Fibroblast of lung (primary cell): ENCODE measurements around the gene ETFA. TPM values are rescaled to one million over a fixed set of nuclear protein-coding genes. Genes with fewer than 3 reads are reported as not detected.

Experiments
- DNase-seq, 2 donors: peaks; one replicate each; pipeline versions ENCODE4 v3.0.0 to v3.0.0-alpha.2; 2010; ENCODE audit warnings: low read depth in 2 of 2
- H2AFZ ChIP-seq: 2 replicates; pipeline ENCODE4 v1.5.1; 2012; ENCODE audit warnings: low read length, control low read depth, inconsistent platforms
- H3K27ac ChIP-seq: 2 replicates; pipeline ENCODE4 v1.5.1; 2011; ENCODE audit warnings: low read length, control low read depth; ENCODE audit not compliant: insufficient read depth
- H3K27me3 ChIP-seq: 2 replicates; pipeline ENCODE4 v1.5.1; 2011; ENCODE audit warnings: mild to moderate bottlenecking, low read length; ENCODE audit not compliant: control insufficient read depth, insufficient read depth
- H3K36me3 ChIP-seq: 2 replicates; pipeline ENCODE4 v1.5.1; 2011; ENCODE audit warnings: low read length; ENCODE audit not compliant: control insufficient read depth, insufficient read depth
- H3K4me1 ChIP-seq: 2 replicates; pipeline ENCODE4 v1.5.1; 2011; ENCODE audit warnings: low read length; ENCODE audit not compliant: control insufficient read depth, insufficient read depth; ENCODE audit errors: extremely low read depth
- H3K4me2 ChIP-seq: 2 replicates; pipeline ENCODE4 v1.5.1; 2011; ENCODE audit warnings: low read length, control low read depth; ENCODE audit not compliant: insufficient read depth; ENCODE audit errors: extremely low read depth
- H3K4me3 ChIP-seq, 4 experiments: fragments of 200-600 bp in 1 of 4; sonication (generic) in 1 of 4; replicated peaks in 1 of 4; 2 replicates each; pipeline ENCODE4 v1.5.1; 2011 to 2016; ENCODE audit warnings: low read length in 4 of 4, low read depth in 3 of 4, mild to moderate bottlenecking in 3 of 4, control low read depth in 2 of 4, inconsistent platforms in 1 of 4, mixed read lengths in 1 of 4; ENCODE audit not compliant: insufficient read depth in 1 of 4; ENCODE audit errors: control extremely low read depth in 1 of 4
- H3K79me2 ChIP-seq: 2 replicates; pipeline ENCODE4 v1.5.1; 2012; ENCODE audit warnings: mild to moderate bottlenecking, low read length, inconsistent platforms; ENCODE audit not compliant: control insufficient read depth, insufficient read depth
- H3K9ac ChIP-seq: 2 replicates; pipeline ENCODE4 v1.5.1; 2011; ENCODE audit warnings: mild to moderate bottlenecking, low read length, control low read depth; ENCODE audit not compliant: insufficient read depth
- H3K9me3 ChIP-seq: 2 replicates; pipeline ENCODE4 v1.5.1; 2012; ENCODE audit warnings: low read depth, low read length; ENCODE audit not compliant: control insufficient read depth, insufficient read depth
- H4K20me1 ChIP-seq: 2 replicates; pipeline ENCODE4 v1.5.1; 2011; ENCODE audit warnings: low read length; ENCODE audit not compliant: control insufficient read depth, insufficient read depth; ENCODE audit errors: extremely low read depth
- CTCF ChIP-seq, 2 donors: IDR thresholded peaks in 1 of 2; conservative IDR thresholded peaks in 1 of 2; 1 replicate in 1 of 2; 2 replicates in 1 of 2; pipeline ENCODE4 v1.5.1; 2011 to 2012; ENCODE audit warnings: low read length in 2 of 2, control low read depth in 1 of 2, inconsistent platforms in 1 of 2, low read depth in 1 of 2, mild to moderate bottlenecking in 1 of 2
- EZH2 ChIP-seq: IDR thresholded peaks from 2 replicates; pipeline ENCODE4 v1.5.1; 2012; ENCODE audit warnings: low read length, control low read depth, mild to moderate bottlenecking; ENCODE audit errors: missing control alignments
- polyA plus RNA-seq, 2 donors: library from polyadenylated mRNA; depleted of rRNA in 1 of 2; stranded (reverse) in 1 of 2; unstranded in 1 of 2; fragments of >200 nt; gene quantifications; 2 replicates each; pipeline ENCODE4 v1.2.1, GENCODE V29; 2011 to 2012; ENCODE audit warnings: missing spikeins in 1 of 2
- total RNA-seq: library from RNA; depleted of rRNA; stranded (reverse); fragments of >200 nt; gene quantifications from 2 replicates; pipeline ENCODE4 v1.2.1, GENCODE V29; 2014

ETFA gene
- total and polyA plus RNA-seq, 2 donors (not counting 1 experiment from before 2014, with no cell fraction given): 129 to 161 TPM

- no peaks in the 10 kb centered on the region for H3K79me2 ChIP-seq
- no peak for DNase-seq
- no peak overlapping the region for H2AFZ ChIP-seq
- H3K4me1 ChIP-seq: peaks cover 15% of the 10 kb centered on the region
- peaks cover 4% of the 10 kb centered on the region for H3K27me3 ChIP-seq
- no peaks in the 10 kb centered on the region for H4K20me1 ChIP-seq
- H3K36me3 ChIP-seq: no peaks in the 10 kb centered on the region
- H3K4me2 ChIP-seq: no peak overlapping the region
- no peak overlapping the region for H3K27ac ChIP-seq
- no peak overlapping the region for H3K9ac ChIP-seq
- H3K9me3 ChIP-seq: no peaks in the 10 kb centered on the region
- TF ChIP-seq EZH2: no peak
- TF ChIP-seq CTCF (conservative IDR thresholded peaks at IDR 0.05 in 1 of 2, IDR thresholded peaks at IDR 0.05 in 1 of 2; ENCODE audit: low read depth in 1 of 2, low read length in 2 of 2): no peak
- H3K4me3 ChIP-seq: no peak overlapping the region
These were observed 118.6 kb downstream of the ETFA start for GRCh38 chr15:76192715-76193114.

GRCh38 chr15:76191539-76192244 lies 119.6 kb downstream of the ETFA start:
- no peak overlapping the region for H3K4me2 ChIP-seq
- H3K79me2 ChIP-seq: no peaks in the 10 kb centered on the region
- H3K9ac ChIP-seq: no peak overlapping the region
- H3K4me1 ChIP-seq: peaks cover 6% of the 10 kb centered on the region
- H3K4me3 ChIP-seq: no peak overlapping the region
- H3K36me3 ChIP-seq: no peaks in the 10 kb centered on the region
- no peaks in the 10 kb centered on the region for H3K9me3 ChIP-seq
- no peak for TF ChIP-seq EZH2
- no peak for DNase-seq
- no peak overlapping the region for H2AFZ ChIP-seq
- H4K20me1 ChIP-seq: no peaks in the 10 kb centered on the region
- no peak overlapping the region for H3K27ac ChIP-seq
- H3K27me3 ChIP-seq: peaks cover 4% of the 10 kb centered on the region

GRCh38 chr15:76190751-76191538 lies 120.3 kb downstream of the ETFA start:
- H3K4me1 ChIP-seq: peaks cover 5% of the 10 kb centered on the region
- H2AFZ ChIP-seq: no peak overlapping the region
- H3K27ac ChIP-seq: no peak overlapping the region
- H4K20me1 ChIP-seq: no peaks in the 10 kb centered on the region
- H3K4me3 ChIP-seq: no peak overlapping the region
- TF ChIP-seq EZH2 (no peak), CTCF (conservative IDR thresholded peaks at IDR 0.05 in 1 of 2, IDR thresholded peaks at IDR 0.05 in 1 of 2; ENCODE audit: low read depth in 1 of 2, low read length in 2 of 2) (peak; percentile 78 to 90)
- H3K9me3 ChIP-seq: no peaks in the 10 kb centered on the region
- no peaks in the 10 kb centered on the region for H3K79me2 ChIP-seq
- H3K36me3 ChIP-seq: no peaks in the 10 kb centered on the region
- H3K9ac ChIP-seq: no peak overlapping the region
- H3K27me3 ChIP-seq: peaks cover 4% of the 10 kb centered on the region
- DNase-seq: peak; percentile 58 to 71
- H3K4me2 ChIP-seq: peak overlapping the region; percentile 87
